ENCODE data around the gene SPDYE5.
"Not testable (repeated sequence)": the region's sequence is repeated elsewhere in the genome, so short reads cannot be mapped to it uniquely, and the experiment has no call there.

Gene SPDYE5, protein sequence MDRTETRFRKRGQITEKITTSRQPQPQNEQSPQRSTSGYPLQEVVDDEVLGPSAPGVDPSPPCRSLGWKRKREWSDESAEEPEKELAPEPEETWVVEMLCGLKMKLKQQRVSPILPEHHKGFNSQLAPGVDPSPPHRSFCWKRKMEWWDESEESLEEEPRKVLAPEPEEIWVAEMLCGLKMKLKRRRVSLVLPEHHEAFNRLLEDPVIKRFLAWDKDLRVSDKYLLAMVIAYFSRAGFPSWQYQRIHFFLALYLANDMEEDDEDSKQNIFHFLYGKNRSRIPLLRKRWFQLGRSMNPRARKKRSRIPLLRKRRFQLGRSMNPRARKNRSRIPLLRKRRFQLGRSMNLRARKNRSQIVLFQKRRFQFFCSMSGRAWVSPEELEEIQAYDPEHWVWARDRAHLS

DNA sequence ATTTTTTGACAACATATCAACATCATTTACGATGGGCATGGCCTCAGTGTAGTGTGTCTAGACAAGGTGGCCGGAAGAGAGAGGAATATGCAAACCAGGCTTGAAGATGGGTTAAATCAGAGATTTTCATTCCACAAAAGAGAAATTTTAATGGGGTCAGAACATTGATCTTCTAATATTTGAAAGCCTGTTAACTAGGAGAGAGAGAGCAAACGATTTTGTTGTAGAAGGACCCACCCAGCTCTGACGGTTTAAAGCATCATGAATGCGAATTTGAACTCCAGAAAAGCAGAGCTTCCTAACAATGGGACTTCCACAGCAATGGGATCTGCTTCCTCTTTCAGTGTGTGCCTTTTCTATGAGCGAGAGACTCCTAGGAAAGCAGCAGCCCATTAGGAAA, at the start of gene SPDYE5:
TSS of gene SPDYE5 (plus strand) at position 301 of the 400 bp plus-strand sequence. CDS start 1,728 bp downstream, outside the sequence.
- not testable (repeated sequence) for H3K36me3 ChIP-seq; H3K27me3 ChIP-seq (ENCODE audit: insufficient read depth, low read depth, severe bottlenecking); H3K9me3 ChIP-seq (ENCODE audit: severe bottlenecking); H3K27ac ChIP-seq; H3K4me3 ChIP-seq (ENCODE audit: low read depth, low read length); DNase-seq

DNA sequence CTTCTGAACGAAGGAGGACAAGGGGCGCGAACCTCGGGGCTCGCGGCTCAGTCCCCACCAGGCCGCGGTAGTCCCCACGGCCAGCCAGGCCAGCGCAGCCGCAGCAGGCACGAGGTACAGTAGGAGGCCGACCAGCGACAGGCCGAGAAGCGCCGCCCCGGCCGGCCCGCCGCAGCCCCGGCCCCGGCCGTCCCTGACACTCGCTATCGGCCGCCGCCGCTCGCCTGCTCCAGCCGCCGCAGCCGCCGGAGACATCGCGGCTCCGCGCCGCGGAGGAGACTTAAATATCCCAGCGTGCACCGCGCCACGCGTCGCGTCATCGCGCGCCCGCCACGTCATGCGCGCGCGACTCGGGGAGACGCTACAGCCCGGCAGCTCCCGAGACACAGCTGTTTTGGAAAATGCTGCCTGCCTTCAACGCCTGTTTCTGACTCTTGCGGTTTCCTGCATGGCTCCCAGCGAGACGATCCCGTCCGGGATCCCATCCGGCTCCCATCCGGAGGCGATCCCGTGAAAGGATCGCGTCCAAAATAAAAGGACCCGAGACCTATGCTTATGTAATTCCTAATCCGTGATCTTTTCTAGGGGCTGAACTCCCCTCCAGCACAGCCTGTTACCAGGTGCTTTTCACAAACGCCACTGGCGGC, 49.5 kb upstream of the SPDYE5 start:
- H3K9me3 ChIP-seq (ENCODE audit: severe bottlenecking); H3K27me3 ChIP-seq (ENCODE audit: insufficient read depth, low read depth, severe bottlenecking): not testable (repeated sequence)
- Histone ChIP-seq H3K4me3 (ENCODE audit: low read depth, low read length) (peak overlapping the region; percentile 52), H3K36me3 (peaks cover 15% of the 10 kb centered on the region), H3K27ac (peak overlapping the region; percentile 90)
- peak; percentile 19 for DNase-seq

DNA sequence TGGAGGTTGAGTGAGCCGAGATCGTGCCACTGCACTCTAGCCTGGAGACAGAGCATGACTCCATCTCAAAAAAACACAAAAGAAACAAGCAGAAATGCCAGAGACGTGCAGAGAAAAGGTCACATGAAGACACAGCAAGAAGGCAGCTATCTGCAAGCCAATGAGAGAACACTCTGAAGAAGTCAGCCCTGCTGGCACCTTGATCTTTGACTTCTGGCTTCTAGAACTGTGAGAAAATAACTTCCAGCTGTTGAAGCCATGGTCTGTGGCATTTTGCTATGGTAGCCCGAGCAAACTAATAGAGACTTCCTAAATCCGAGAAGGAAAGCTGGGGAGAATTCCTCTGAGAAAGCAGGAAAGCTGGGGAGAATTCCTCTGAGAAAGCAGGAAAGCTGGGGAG, 42.2 kb upstream of the SPDYE5 start:
- H3K4me3 ChIP-seq (ENCODE audit: low read depth, low read length); H3K36me3 ChIP-seq; H3K27ac ChIP-seq; DNase-seq; H3K9me3 ChIP-seq (ENCODE audit: severe bottlenecking); H3K27me3 ChIP-seq (ENCODE audit: insufficient read depth, low read depth, severe bottlenecking): not testable (repeated sequence)

DNA sequence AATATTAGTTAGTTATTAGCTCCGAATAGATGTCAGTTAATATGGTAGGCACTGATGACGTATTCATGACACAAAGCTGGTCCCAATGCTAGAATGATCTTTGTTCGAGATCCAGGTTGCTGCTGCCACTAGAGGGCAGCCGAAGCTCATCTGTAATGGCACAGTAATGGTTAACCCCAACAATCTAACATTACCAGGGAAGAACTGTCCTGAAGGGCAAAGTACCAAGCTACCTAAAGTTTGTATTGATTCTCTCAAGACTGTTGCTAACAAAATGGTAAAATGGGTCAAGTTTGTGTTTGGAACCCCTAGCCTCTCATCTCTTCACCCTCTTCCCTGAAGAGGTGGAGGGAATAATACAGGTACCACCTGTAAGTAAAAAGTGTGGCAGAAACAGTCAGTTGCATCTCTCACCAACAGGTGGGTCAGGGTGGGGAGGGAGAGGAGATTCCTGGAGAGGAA, 39.6 kb upstream of the SPDYE5 start:
- not testable (repeated sequence) for DNase-seq; H3K36me3 ChIP-seq; H3K4me3 ChIP-seq (ENCODE audit: low read depth, low read length); H3K9me3 ChIP-seq (ENCODE audit: severe bottlenecking); H3K27ac ChIP-seq; H3K27me3 ChIP-seq (ENCODE audit: insufficient read depth, low read depth, severe bottlenecking)
- TF ChIP-seq, protein P1, sequence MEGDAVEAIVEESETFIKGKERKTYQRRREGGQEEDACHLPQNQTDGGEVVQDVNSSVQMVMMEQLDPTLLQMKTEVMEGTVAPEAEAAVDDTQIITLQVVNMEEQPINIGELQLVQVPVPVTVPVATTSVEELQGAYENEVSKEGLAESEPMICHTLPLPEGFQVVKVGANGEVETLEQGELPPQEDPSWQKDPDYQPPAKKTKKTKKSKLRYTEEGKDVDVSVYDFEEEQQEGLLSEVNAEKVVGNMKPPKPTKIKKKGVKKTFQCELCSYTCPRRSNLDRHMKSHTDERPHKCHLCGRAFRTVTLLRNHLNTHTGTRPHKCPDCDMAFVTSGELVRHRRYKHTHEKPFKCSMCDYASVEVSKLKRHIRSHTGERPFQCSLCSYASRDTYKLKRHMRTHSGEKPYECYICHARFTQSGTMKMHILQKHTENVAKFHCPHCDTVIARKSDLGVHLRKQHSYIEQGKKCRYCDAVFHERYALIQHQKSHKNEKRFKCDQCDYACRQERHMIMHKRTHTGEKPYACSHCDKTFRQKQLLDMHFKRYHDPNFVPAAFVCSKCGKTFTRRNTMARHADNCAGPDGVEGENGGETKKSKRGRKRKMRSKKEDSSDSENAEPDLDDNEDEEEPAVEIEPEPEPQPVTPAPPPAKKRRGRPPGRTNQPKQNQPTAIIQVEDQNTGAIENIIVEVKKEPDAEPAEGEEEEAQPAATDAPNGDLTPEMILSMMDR (IDR thresholded peaks at IDR 0.05; ENCODE audit: low read depth, low read length), result 0 out of 2 replicates have a peak, but pooled peaks have one; percentile 2

DNA sequence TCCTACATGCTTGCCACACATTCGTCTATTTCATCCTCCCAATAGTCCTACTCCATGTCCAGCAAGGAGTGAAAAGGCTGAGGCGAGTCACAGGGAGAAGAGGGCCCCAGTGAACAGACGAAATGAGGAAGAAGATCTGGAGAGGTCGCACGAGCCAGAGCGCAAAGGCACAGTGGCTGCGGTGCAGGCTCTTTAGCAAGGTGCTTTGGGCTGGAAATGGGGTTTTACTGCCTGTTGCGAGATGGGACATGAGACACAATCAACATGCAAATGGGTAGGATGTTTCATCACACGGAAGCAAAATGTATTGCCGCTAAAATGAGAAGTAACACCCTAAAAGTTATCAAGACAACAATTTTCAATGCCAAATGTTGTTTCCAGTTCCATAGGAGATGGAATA, 35.7 kb upstream of the SPDYE5 start:
- H3K36me3 ChIP-seq; DNase-seq; H3K4me3 ChIP-seq (ENCODE audit: low read depth, low read length); H3K27ac ChIP-seq; H3K9me3 ChIP-seq (ENCODE audit: severe bottlenecking); H3K27me3 ChIP-seq (ENCODE audit: insufficient read depth, low read depth, severe bottlenecking): not testable (repeated sequence)

DNA sequence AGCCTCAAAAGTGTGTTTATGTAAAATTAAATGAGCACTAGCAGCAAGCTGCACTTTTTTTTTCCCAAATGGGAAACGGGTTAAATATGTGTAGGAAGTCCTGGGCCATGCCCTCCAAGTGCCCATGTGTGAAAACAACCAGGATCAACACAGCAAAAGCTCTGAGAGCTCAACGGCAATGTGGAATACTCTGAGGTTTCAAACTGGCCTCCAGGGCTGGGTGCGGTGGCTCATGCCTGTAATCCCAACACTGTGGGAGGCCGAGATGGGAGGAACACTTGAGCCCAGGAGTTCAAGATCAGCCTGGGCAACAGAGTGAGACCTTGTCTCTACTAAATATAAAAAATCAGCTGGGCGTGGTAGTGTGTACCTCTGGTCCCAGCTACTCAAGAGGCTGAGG, 34.1 kb upstream of the SPDYE5 start:
- not testable (repeated sequence) for H3K9me3 ChIP-seq (ENCODE audit: severe bottlenecking); H3K4me3 ChIP-seq (ENCODE audit: low read depth, low read length)

DNA sequence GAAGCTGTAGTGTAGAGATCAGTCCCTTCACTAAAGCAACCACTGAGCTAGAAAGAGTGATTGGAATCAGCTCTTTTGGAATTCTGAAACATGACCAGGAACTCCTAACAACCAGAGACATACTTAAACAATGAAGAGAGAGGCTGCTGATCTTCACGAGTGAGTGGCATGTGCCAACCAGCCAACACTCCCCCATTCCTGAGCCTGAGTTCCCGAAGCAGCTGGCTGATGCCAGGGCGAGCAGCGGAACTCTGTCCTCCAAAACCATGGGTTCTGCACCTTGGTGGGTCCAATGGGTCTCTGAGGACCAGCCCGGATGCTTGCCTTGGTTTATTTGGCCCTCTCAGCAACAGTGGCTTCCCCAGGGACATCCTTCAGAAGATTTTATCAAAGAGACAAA, 31.6 kb upstream of the SPDYE5 start:
- H3K27me3 ChIP-seq (ENCODE audit: insufficient read depth, low read depth, severe bottlenecking); H3K4me3 ChIP-seq (ENCODE audit: low read depth, low read length); DNase-seq; H3K36me3 ChIP-seq; H3K9me3 ChIP-seq (ENCODE audit: severe bottlenecking); H3K27ac ChIP-seq: not testable (repeated sequence)

More for the DNA sequence above, 34.1 kb upstream of the SPDYE5 start:
- not testable (repeated sequence) for H3K27ac ChIP-seq; H3K27me3 ChIP-seq (ENCODE audit: insufficient read depth, low read depth, severe bottlenecking); H3K36me3 ChIP-seq; DNase-seq

DNA sequence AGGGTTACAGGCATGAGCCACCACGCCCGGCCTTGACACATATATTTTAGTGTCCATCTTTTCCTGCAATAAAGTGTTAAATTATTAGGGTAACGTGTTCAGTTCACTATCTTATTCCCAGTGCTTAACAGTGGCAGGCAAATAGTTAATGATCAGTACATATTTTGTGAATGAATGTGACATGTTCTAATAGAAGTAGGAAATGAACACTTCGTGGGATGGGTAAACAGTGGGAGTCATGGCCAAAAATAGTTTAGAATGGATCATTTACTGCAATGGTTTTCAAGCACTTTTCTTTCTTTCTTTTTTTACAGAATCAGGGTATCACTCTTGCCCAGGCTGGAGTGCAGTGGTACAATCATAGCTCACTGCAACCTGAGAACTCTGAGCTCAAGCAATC, 22.0 kb upstream of the SPDYE5 start:
- not testable (repeated sequence) for H3K36me3 ChIP-seq; H3K27me3 ChIP-seq (ENCODE audit: insufficient read depth, low read depth, severe bottlenecking); H3K4me3 ChIP-seq (ENCODE audit: low read depth, low read length); H3K27ac ChIP-seq; H3K9me3 ChIP-seq (ENCODE audit: severe bottlenecking); DNase-seq

DNA sequence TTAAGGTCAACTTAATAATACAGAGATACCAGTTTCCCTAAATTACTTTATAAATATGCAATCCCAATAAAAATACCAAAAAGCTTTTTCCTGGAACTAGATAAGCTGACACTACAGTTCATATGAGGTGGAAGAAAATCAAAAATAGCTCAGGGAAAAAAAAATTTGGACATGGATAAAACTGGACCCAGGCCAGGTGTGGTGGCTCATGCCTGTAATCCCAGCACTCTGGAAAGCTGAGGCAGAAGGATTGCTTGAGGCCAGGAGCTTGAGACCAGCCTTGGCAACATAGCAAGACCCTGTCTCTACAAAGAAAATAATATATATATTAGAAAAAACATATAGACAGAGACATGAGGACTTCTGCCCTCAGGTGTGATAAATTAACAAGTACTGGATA, 14.7 kb upstream of the SPDYE5 start:
- H3K27ac ChIP-seq; H3K9me3 ChIP-seq (ENCODE audit: severe bottlenecking); H3K27me3 ChIP-seq (ENCODE audit: insufficient read depth, low read depth, severe bottlenecking); H3K4me3 ChIP-seq (ENCODE audit: low read depth, low read length); DNase-seq; H3K36me3 ChIP-seq: not testable (repeated sequence)

DNA sequence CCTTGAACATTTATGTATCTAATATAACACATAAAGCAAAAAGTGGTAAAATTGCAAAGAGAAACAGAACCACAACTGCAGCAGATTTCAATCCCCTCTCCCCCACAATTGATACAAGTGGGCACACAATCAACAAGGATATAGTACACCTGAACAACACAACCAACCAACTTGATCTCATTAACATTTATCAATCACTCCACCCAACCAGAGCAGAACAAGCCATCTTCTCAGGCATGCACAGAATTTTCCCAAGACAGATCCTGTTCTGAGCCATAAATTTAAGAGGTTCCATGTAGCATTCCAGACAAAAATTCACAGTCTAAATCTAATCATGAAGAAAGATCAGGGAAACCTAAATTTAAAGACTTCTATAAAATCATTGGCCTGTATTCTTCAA, 11.8 kb upstream of the SPDYE5 start:
- H3K27ac ChIP-seq; H3K9me3 ChIP-seq (ENCODE audit: severe bottlenecking); H3K27me3 ChIP-seq (ENCODE audit: insufficient read depth, low read depth, severe bottlenecking); H3K4me3 ChIP-seq (ENCODE audit: low read depth, low read length); DNase-seq; H3K36me3 ChIP-seq: not testable (repeated sequence)

DNA sequence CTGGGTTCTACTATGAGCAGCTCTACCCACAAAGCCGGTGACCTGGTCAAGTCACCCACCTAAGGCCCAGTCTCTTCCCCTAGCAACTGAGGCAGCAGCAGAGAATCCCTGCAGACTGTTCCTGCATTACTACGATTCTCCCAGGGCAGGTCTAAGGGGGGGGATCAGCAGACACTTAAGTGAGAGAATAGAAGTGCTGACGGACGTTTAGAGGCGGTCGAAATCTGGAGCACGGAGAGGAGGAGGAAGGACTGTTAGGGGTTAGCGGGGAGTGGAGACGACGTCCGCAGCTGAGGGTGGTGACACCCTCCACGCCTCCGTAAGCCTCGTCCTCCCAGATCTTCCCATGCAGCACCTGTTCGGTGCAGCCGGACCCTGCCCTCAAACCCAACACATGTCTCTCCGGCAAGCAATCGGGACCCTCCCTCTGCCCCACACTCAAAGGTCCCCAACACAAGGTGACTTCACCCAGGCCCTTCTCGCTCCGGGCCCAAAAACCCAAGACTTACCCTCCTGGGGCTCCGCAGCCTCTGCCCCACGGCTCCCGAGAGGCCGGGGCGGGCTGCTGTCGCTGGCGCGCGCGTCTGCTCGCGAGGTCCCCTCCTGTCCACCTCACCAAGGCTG, 6.7 kb upstream of the SPDYE5 start:
- DNase-seq; H3K36me3 ChIP-seq; H3K27me3 ChIP-seq (ENCODE audit: insufficient read depth, low read depth, severe bottlenecking); H3K9me3 ChIP-seq (ENCODE audit: severe bottlenecking): not testable (repeated sequence)
- Histone ChIP-seq H3K27ac (peak overlapping the region; percentile 75), H3K4me3 (ENCODE audit: low read depth, low read length) (peak overlapping the region; percentile 79)

DNA sequence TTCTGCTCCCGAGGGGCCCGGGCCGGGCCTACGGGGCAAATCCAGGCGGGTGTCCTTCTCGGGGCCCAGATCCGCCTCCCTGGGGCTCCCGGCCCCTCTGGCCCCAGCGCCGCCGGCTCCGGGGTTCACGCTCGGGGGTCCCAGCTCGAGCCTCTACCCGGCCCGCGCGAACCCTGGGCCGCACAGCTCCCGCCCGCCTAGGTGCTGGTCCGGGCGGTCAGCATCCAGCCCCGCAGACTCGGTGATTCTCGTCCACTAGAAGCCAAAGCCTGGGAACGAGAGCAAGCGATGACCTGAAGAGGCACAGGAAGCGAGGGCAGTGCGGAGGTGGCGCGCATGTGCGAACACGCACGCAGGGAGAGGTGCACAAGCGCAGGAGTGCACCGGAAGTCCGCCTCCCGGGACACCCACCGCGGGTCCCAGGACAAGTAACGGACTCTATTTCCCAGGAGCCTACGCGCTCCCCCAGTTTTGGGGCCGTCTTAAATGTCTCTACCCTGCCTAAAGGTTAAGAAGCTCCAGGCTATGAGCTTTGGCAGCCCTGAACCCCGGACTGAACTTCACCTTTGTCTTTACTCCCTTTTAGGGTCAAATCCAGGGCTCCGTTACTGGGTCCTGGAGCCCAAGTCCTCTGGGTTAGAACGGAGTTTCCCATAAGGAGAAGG, 6.0 kb upstream of the SPDYE5 start, which contains the start of gene POM121C:
TSS of gene POM121C (minus strand) at position 321 of the 665 bp plus-strand sequence. CDS start 44,803 bp downstream, outside the sequence.
- not testable (repeated sequence) for H3K9me3 ChIP-seq (ENCODE audit: severe bottlenecking); H3K27me3 ChIP-seq (ENCODE audit: insufficient read depth, low read depth, severe bottlenecking); H3K36me3 ChIP-seq
- DNase-seq, result peak; percentile 93
- peak within 1 kb of the TSS; percentile 79 for H3K4me3 ChIP-seq (ENCODE audit: low read depth, low read length)
- peak within 1 kb of the TSS; percentile 75 for H3K27ac ChIP-seq

DNA sequence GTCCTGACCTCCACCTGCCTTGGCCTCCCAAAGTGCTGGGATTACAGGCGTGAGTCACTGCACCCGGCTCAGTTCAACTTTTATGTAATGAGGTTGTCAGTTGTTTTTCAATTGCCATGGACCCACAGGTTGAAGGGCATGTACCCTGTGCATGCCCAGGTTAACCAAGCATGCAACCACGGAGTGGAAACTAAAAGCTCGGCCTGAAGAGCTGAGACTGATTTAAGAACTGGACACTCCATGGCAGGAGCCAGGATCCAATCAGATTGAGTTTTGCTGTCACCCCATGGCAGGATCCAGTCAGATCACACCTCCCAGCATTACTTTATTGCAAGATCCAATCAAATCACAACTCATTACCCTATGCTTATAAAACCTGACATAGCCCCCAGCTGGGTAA, 16.9 kb downstream of the SPDYE5 start:
- not testable (repeated sequence) for H3K4me3 ChIP-seq (ENCODE audit: low read depth, low read length); H3K27ac ChIP-seq; H3K27me3 ChIP-seq (ENCODE audit: insufficient read depth, low read depth, severe bottlenecking); H3K9me3 ChIP-seq (ENCODE audit: severe bottlenecking); H3K36me3 ChIP-seq; DNase-seq

All from WERI-Rb-1 (cell line).